HEK293 (cell line): Measurements from ENCODE around the gene CKB.

ENCODE experiments used
- BCL11B ChIP-seq: fragments of 450-650 bp; formaldehyde crosslinking; IDR thresholded peaks from 2 replicates; pipeline ENCODE4 v1.5.1; 2016; ENCODE audit warnings: low read depth, missing biosample characterization, missing genetic modification characterization
- KLF1 ChIP-seq: fragments of 450-650 bp; formaldehyde crosslinking; IDR thresholded peaks from 2 replicates; pipeline ENCODE4 v1.5.1; 2016; ENCODE audit warnings: missing biosample characterization, missing genetic modification characterization
- KLF16 ChIP-seq: fragments of 450-650 bp; formaldehyde crosslinking; IDR thresholded peaks from 2 replicates; pipeline ENCODE4 v1.5.1; 2017; ENCODE audit warnings: missing biosample characterization, missing genetic modification characterization
- KLF7 ChIP-seq: fragments of 450-650 bp; formaldehyde crosslinking; IDR thresholded peaks from 2 replicates; pipeline ENCODE4 v1.5.1; 2016; ENCODE audit warnings: missing biosample characterization, missing genetic modification characterization, borderline replicate concordance
- REPIN1 ChIP-seq: fragments of 450-650 bp; formaldehyde crosslinking; IDR thresholded peaks from 2 replicates; pipeline ENCODE4 v1.5.1; 2017; ENCODE audit warnings: missing biosample characterization, missing genetic modification characterization, low read depth
- REST ChIP-seq: fragments of 450-650 bp; formaldehyde crosslinking; IDR thresholded peaks from 2 replicates; pipeline ENCODE4 v1.5.1; 2016; ENCODE audit warnings: missing biosample characterization, missing genetic modification characterization
- ZBTB17 ChIP-seq: fragments of 450-650 bp; formaldehyde crosslinking; IDR thresholded peaks from 2 replicates; pipeline ENCODE4 v1.5.1; 2016; ENCODE audit warnings: missing biosample characterization, missing genetic modification characterization
- ZFP3 ChIP-seq: fragments of 450-650 bp; formaldehyde crosslinking; IDR thresholded peaks from 2 replicates; pipeline ENCODE4 v1.5.1; 2016; ENCODE audit warnings: low read depth, missing biosample characterization, missing genetic modification characterization
- ZFP37 ChIP-seq: fragments of 450-650 bp; formaldehyde crosslinking; IDR thresholded peaks from 2 replicates; pipeline ENCODE4 v1.5.1; 2016; ENCODE audit warnings: missing biosample characterization, missing genetic modification characterization
- ZNF112 ChIP-seq: fragments of 450-650 bp; formaldehyde crosslinking; IDR thresholded peaks from 2 replicates; pipeline ENCODE4 v1.5.0; 2017; ENCODE audit warnings: missing biosample characterization, missing genetic modification characterization
- ZNF121 ChIP-seq: fragments of 450-650 bp; formaldehyde crosslinking; IDR thresholded peaks from 2 replicates; pipeline ENCODE4 v1.5.1; 2016; ENCODE audit warnings: missing biosample characterization, missing genetic modification characterization
- ZNF146 ChIP-seq: fragments of 450-650 bp; formaldehyde crosslinking; IDR thresholded peaks from 2 replicates; pipeline ENCODE4 v1.5.1; 2016; ENCODE audit warnings: missing biosample characterization, missing genetic modification characterization
- ZNF2 ChIP-seq: fragments of 450-650 bp; formaldehyde crosslinking; IDR thresholded peaks from 2 replicates; pipeline ENCODE4 v1.5.1; 2016; ENCODE audit warnings: missing biosample characterization, missing genetic modification characterization
- ZNF223 ChIP-seq: fragments of 450-650 bp; formaldehyde crosslinking; IDR thresholded peaks from 2 replicates; pipeline ENCODE4 v1.5.1; 2016; ENCODE audit warnings: missing biosample characterization, missing genetic modification characterization
- ZNF280C ChIP-seq: fragments of 450-650 bp; formaldehyde crosslinking; IDR thresholded peaks from 2 replicates; pipeline ENCODE4 v1.5.1; 2016; ENCODE audit warnings: missing biosample characterization, missing genetic modification characterization
- ZNF362 ChIP-seq: fragments of 450-650 bp; formaldehyde crosslinking; IDR thresholded peaks from 2 replicates; pipeline ENCODE4 v1.5.1; 2016; ENCODE audit warnings: missing biosample characterization, missing genetic modification characterization
- ZNF48 ChIP-seq: fragments of 450-650 bp; formaldehyde crosslinking; IDR thresholded peaks from 2 replicates; pipeline ENCODE4 v1.5.1; 2016; ENCODE audit warnings: missing biosample characterization, missing genetic modification characterization
- ZNF510 ChIP-seq: fragments of 450-650 bp; formaldehyde crosslinking; IDR thresholded peaks from 2 replicates; pipeline ENCODE4 v1.5.1; 2018; ENCODE audit warnings: mild to moderate bottlenecking, missing genetic modification characterization, missing biosample characterization; ENCODE audit not compliant: insufficient replicate concordance
- ZNF513 ChIP-seq: fragments of 450-650 bp; IDR thresholded peaks from 2 replicates; pipeline ENCODE4 v1.5.1; 2018; ENCODE audit warnings: missing biosample characterization, missing genetic modification characterization
- ZNF544 ChIP-seq: fragments of 450-650 bp; formaldehyde crosslinking; IDR thresholded peaks from 2 replicates; pipeline ENCODE4 v1.5.0; 2017; ENCODE audit warnings: missing biosample characterization, missing genetic modification characterization
- ZNF626 ChIP-seq: fragments of 450-650 bp; sonication (Bioruptor Pico); formaldehyde crosslinking; IDR thresholded peaks from 2 replicates; pipeline ENCODE4 v1.5.1; 2018; ENCODE audit warnings: missing biosample characterization, missing genetic modification characterization, inconsistent platforms
- ZNF629 ChIP-seq: fragments of 450-650 bp; formaldehyde crosslinking; IDR thresholded peaks from 2 replicates; pipeline ENCODE4 v1.5.1; 2017; ENCODE audit warnings: missing biosample characterization, missing genetic modification characterization
- ZNF654 ChIP-seq: fragments of 450-650 bp; formaldehyde crosslinking; IDR thresholded peaks from 2 replicates; pipeline ENCODE4 v1.5.1; 2016; ENCODE audit warnings: low read depth, missing biosample characterization, missing genetic modification characterization
- ZNF670 ChIP-seq: fragments of 450-650 bp; formaldehyde crosslinking; IDR thresholded peaks from 2 replicates; pipeline ENCODE4 v1.5.1; 2016; ENCODE audit warnings: missing biosample characterization, missing genetic modification characterization, low read depth
- ZNF76 ChIP-seq: fragments of 450-650 bp; formaldehyde crosslinking; IDR thresholded peaks from 2 replicates; pipeline ENCODE4; 2016; ENCODE audit warnings: low read depth, missing biosample characterization, missing genetic modification characterization, borderline replicate concordance
- ZXDB ChIP-seq: fragments of 450-650 bp; formaldehyde crosslinking; IDR thresholded peaks from 2 replicates; pipeline ENCODE4 v1.5.1; 2016; ENCODE audit warnings: missing biosample characterization, missing genetic modification characterization
- TF ChIP-seq, protein P1 (sequence below): fragments of 450-650 bp; formaldehyde crosslinking; IDR thresholded peaks from 2 replicates; pipeline ENCODE4 v1.5.1; 2016; ENCODE audit warnings: missing biosample characterization, missing genetic modification characterization

Gene CKB

DNA sequence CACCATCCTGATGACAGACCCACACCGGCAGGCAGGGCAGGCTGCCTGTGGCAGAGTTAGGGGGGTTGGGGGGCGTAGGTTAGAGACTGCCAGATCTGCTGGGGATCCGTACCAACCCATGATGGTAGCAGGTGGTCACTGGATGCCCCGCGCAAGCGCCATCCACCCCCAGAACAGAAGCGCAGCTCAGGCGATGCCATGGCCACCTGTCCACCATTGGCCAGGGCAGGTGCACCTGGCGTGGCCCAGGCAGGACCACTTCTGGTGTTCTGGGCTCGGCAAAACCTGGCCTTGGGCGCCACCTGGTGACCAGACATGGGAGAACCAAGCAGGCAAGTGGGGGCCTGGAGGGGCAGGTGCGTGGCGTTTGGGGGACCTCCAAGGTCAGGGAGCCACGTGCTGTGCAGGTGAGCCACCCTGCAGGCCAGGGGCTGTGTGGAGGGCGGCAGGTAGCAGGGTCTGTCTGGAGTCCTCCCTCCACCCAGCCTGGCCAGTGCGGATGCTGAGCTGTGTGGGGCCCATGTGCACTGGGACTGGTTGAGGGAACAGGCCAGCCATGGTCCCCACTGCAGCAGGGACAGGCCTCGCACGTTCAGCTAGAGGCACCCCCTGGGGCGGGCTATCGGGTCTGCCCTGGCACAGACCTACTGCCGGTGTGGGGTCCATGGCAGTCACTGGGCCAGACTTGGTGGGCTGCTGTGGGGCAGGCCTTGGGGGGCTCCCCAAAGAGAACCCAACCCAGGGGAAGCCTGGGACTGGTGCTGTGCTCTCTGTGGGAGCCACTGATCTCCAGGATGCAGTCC, 24.2 kb upstream of the CKB start (continued):
- TF ChIP-seq, protein P1, sequence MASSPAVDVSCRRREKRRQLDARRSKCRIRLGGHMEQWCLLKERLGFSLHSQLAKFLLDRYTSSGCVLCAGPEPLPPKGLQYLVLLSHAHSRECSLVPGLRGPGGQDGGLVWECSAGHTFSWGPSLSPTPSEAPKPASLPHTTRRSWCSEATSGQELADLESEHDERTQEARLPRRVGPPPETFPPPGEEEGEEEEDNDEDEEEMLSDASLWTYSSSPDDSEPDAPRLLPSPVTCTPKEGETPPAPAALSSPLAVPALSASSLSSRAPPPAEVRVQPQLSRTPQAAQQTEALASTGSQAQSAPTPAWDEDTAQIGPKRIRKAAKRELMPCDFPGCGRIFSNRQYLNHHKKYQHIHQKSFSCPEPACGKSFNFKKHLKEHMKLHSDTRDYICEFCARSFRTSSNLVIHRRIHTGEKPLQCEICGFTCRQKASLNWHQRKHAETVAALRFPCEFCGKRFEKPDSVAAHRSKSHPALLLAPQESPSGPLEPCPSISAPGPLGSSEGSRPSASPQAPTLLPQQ (tag by site-specific recombination) = peak; percentile 97
- TF ChIP-seq ZNF112 (tag by site-specific recombination) = no peak
- no peak for TF ChIP-seq ZNF510 (tag by site-specific recombination)
- TF ChIP-seq ZNF2 (tag by site-specific recombination) = peak; percentile 92
- peak; percentile 25; the same call in 1 of the 2 replicates for TF ChIP-seq KLF1 (tag by site-specific recombination)
- TF ChIP-seq ZFP3 (tag by site-specific recombination) = no peak
- no peak for TF ChIP-seq ZNF513
- no peak for TF ChIP-seq ZNF48
- TF ChIP-seq KLF7 (tag by site-specific recombination) = no peak
- no peak for TF ChIP-seq ZNF670 (tag by site-specific recombination)
- TF ChIP-seq KLF16 = no peak; the same call in 1 of the 2 replicates
- no peak for TF ChIP-seq ZNF629 (tag by site-specific recombination)
- TF ChIP-seq ZNF146 (tag by site-specific recombination) = no peak
- TF ChIP-seq ZNF223 = peak; percentile 47; the same call in 1 of the 2 replicates
- 0 out of 2 replicates have a peak, but pooled peaks have one; percentile 63 for TF ChIP-seq REPIN1 (tag by site-specific recombination)
- TF ChIP-seq BCL11B (tag by site-specific recombination) = peak; percentile 24; the same call in 1 of the 2 replicates
- TF ChIP-seq ZFP37 (tag by site-specific recombination) = 0 out of 2 replicates have a peak, but pooled peaks have one; percentile 45
- TF ChIP-seq ZNF362 = no peak
- TF ChIP-seq ZXDB (tag by site-specific recombination) = no peak
- TF ChIP-seq ZNF76 (tag by site-specific recombination) = no peak
- TF ChIP-seq ZNF121 = 0 out of 2 replicates have a peak, but pooled peaks have one; percentile 33
- no peak for TF ChIP-seq ZNF280C (tag by site-specific recombination)
- TF ChIP-seq ZNF654 = peak; percentile 97
- no peak for TF ChIP-seq ZNF544 (tag by site-specific recombination)
- 0 out of 2 replicates have a peak, but pooled peaks have one; percentile 19 for TF ChIP-seq REST (tag by site-specific recombination)
- TF ChIP-seq ZNF626 = no peak
- peak; percentile 78 for TF ChIP-seq ZBTB17
